Mesenchymal stem cell (in vitro differentiated cells and primary cell): Measurements from ENCODE around the gene FAM24A.

Experiments
- DNase-seq: peaks from one replicate; pipeline ENCODE4 v3.0.0-alpha.2; 2013
- H2AFZ ChIP-seq: one replicate; pipeline ENCODE4 v1.6.1; 2013; ENCODE audit warnings: low read depth, mild to moderate bottlenecking, control low read depth, inconsistent platforms, low read length, moderate library complexity
- H2AK5ac ChIP-seq: 2 replicates; pipeline ENCODE4 v1.6.1; 2013; ENCODE audit warnings: low read length, moderate library complexity, mild to moderate bottlenecking, inconsistent platforms; ENCODE audit not compliant: severe bottlenecking
- H2BK120ac ChIP-seq: one replicate; pipeline ENCODE4 v1.6.1; 2013; ENCODE audit warnings: low read depth, mild to moderate bottlenecking, inconsistent platforms, low read length, moderate library complexity
- H2BK12ac ChIP-seq, 2 experiments: one replicate each; pipeline ENCODE4 v1.6.1; 2013; ENCODE audit warnings: inconsistent platforms in 2 of 2, low read length in 2 of 2, mild to moderate bottlenecking in 2 of 2, moderate library complexity in 2 of 2, control low read depth in 1 of 2
- H2BK15ac ChIP-seq: one replicate; pipeline ENCODE4 v1.6.1; 2013; ENCODE audit warnings: mild to moderate bottlenecking, low read depth, inconsistent platforms; ENCODE audit not compliant: poor library complexity, severe bottlenecking
- H2BK5ac ChIP-seq: 2 replicates; pipeline ENCODE4 v1.6.1; 2013; ENCODE audit warnings: low read depth, mild to moderate bottlenecking, low read length, control low read depth, inconsistent platforms; ENCODE audit not compliant: poor library complexity, severe bottlenecking
- H3K14ac ChIP-seq, 2 experiments: one replicate each; pipeline ENCODE4 v1.6.1; 2013; ENCODE audit warnings: inconsistent platforms in 2 of 2, low read length in 2 of 2, control low read depth in 1 of 2, mild to moderate bottlenecking in 1 of 2, moderate library complexity in 1 of 2
- H3K18ac ChIP-seq, 2 experiments: one replicate each; pipeline ENCODE4 v1.6.1; 2013; ENCODE audit warnings: inconsistent platforms in 2 of 2, low read length in 2 of 2, control low read depth in 1 of 2, low read depth in 1 of 2, mild to moderate bottlenecking in 1 of 2
- H3K23ac ChIP-seq, 2 experiments: one replicate each; pipeline ENCODE4 v1.6.1; 2013; ENCODE audit warnings: inconsistent platforms in 2 of 2, low read length in 2 of 2, mild to moderate bottlenecking in 2 of 2, moderate library complexity in 2 of 2, control low read depth in 1 of 2
- H3K27ac ChIP-seq: 2 replicates; pipeline ENCODE4 v1.5.1; 2013; ENCODE audit warnings: mild to moderate bottlenecking, moderate library complexity, low read length, control low read depth, inconsistent platforms; ENCODE audit not compliant: poor library complexity, severe bottlenecking
- H3K27me3 ChIP-seq, 2 experiments: 2 replicates each; pipeline versions ENCODE4 v1.6.1 to v1.7.0; 2013; ENCODE audit warnings: low read length in 2 of 2, mild to moderate bottlenecking in 2 of 2, moderate library complexity in 2 of 2, control low read depth in 1 of 2, inconsistent platforms in 1 of 2; ENCODE audit not compliant: control insufficient read depth in 1 of 2, insufficient read depth in 1 of 2
- H3K36me3 ChIP-seq, 2 experiments: 2 replicates each; pipeline versions ENCODE4 v1.6.1 to v1.7.0; 2013; ENCODE audit warnings: low read length in 2 of 2, control low read depth in 1 of 2, inconsistent platforms in 1 of 2, low read depth in 1 of 2, mild to moderate bottlenecking in 1 of 2; ENCODE audit not compliant: insufficient read depth in 2 of 2, control insufficient read depth in 1 of 2
- H3K4ac ChIP-seq, 2 experiments: one replicate each; pipeline ENCODE4 v1.6.1; 2013; ENCODE audit warnings: inconsistent platforms in 2 of 2, low read length in 2 of 2, mild to moderate bottlenecking in 2 of 2, moderate library complexity in 2 of 2, control low read depth in 1 of 2, low read depth in 1 of 2
- H3K4me1 ChIP-seq: 2 replicates; pipeline ENCODE4 v1.6.1; 2013; ENCODE audit warnings: low read depth, low read length, control low read depth; ENCODE audit not compliant: control insufficient read depth, insufficient read depth
- H3K4me2 ChIP-seq: 2 replicates; pipeline ENCODE4 v1.6.1; 2013; ENCODE audit warnings: low read length, mild to moderate bottlenecking, inconsistent platforms; ENCODE audit not compliant: poor library complexity, severe bottlenecking
- H3K4me3 ChIP-seq, 2 experiments: 2 replicates each; pipeline versions ENCODE4 v1.5.1 to v1.7.0; 2013; ENCODE audit warnings: low read length in 2 of 2, mild to moderate bottlenecking in 2 of 2, control low read depth in 1 of 2, low read depth in 1 of 2; ENCODE audit not compliant: insufficient read depth in 1 of 2
- H3K79me1 ChIP-seq: replicated peaks from 2 replicates; pipeline ENCODE4 v1.6.1; 2013; ENCODE audit warnings: mild to moderate bottlenecking, control low read depth, low read length, inconsistent platforms; ENCODE audit not compliant: poor library complexity, severe bottlenecking
- H3K9ac ChIP-seq: 2 replicates; pipeline ENCODE4 v1.7.0; 2013; ENCODE audit warnings: mild to moderate bottlenecking, low read length, moderate library complexity
- H3K9me3 ChIP-seq: 2 replicates; pipeline ENCODE4 v1.7.0; 2013; ENCODE audit warnings: mild to moderate bottlenecking, low read length; ENCODE audit not compliant: control insufficient read depth
- H4K8ac ChIP-seq: one replicate; pipeline ENCODE4 v1.6.1; 2013; ENCODE audit warnings: inconsistent platforms, mild to moderate bottlenecking, low read length, moderate library complexity
- H4K91ac ChIP-seq: one replicate; pipeline ENCODE4 v1.6.1; 2013; ENCODE audit warnings: mild to moderate bottlenecking, low read length, inconsistent platforms
- WGBS: methylation state at CpG from one replicate; pipeline ENCODE4 v1.1.7; 2013; ENCODE audit warnings: mixed read lengths; 5-methylcytosine and 5-hydroxymethylcytosine counted together

Gene FAM24A

DNA sequence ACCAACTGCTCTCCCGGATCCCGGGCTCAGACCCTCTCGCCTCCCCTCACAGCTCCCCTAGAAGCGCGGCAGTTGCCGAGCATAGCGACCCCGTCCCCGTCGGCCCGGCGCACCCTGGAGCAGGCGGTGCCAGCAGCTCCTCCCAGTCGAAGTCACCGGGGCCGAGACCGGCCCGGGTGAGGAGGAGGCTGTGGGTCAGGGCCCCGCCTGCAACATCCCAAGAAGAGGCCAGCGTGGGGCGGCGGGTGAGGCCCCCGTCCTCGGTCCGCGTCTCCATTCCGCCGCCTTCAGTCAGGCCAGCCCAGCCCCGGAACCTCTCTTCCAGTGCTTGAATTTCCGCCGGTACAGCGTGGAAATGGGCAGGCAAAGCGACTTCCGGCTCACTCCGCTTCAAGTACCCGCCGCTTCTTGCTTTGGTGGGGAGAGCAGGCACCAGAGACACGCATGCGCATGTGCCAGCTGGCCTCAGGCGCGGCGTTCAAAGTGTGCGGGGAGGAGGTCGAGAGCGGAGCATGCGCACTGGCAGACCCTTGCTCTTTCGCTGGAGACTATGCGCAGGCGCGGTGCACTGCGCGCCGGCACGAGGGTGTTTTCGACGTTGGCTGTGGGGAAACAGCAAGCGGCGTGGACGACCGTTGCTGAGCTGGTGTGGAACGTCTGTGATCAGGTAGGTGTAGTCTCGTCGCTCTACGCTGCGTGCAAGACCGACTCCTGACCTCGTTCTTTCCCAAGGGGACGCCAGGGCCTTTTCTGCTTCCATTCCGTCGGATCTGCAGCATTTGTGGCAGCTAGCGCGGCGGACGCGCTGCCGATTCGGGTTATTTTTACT, 43.7 kb downstream of the FAM24A start, which contains the start of gene C10orf88:
Gene C10orf88 (minus strand): TSS at position 326 of the 829 bp plus-strand sequence. CDS start 49 bp downstream, at position 277.
- WGBS = 9% methylated on average over 76 of the region's 77 CpGs
- Histone ChIP-seq H3K4me1 (peaks cover 6% of the 10 kb centered on the region), H3K4ac (peak within 1 kb of the TSS; percentile 46 to 79), H2AK5ac (no peak within 1 kb of the TSS), H3K9ac (peak within 1 kb of the TSS; percentile 92), H2BK120ac (no peak within 1 kb of the TSS), H2BK5ac (no peak within 1 kb of the TSS), H2BK12ac (peak within 1 kb of the TSS; percentile 28 to 45), H3K23ac (peak within 1 kb of the TSS in 1 of 2 experiments; percentile 96), H3K27ac (peak within 1 kb of the TSS; percentile 52), H3K27me3 (no peaks in the 10 kb centered on the region), H3K14ac (peak within 1 kb of the TSS in 1 of 2 experiments; percentile 96), H3K4me3 (peak within 1 kb of the TSS; percentile 80 to 92), H3K9me3 (no peaks in the 10 kb centered on the region), H3K18ac (peak within 1 kb of the TSS; percentile 87 to 95), H4K91ac (peak within 1 kb of the TSS; percentile 88), H2AFZ (peak within 1 kb of the TSS; percentile 98), H3K79me1 (peaks cover 12% of the 10 kb centered on the region), H3K36me3 (peaks cover 0 to 27% of the 10 kb centered on the region in 2 experiments), H3K4me2 (peak within 1 kb of the TSS; percentile 82), H4K8ac (peak within 1 kb of the TSS; percentile 99), H2BK15ac (no peak within 1 kb of the TSS)
- peak; percentile 98 for DNase-seq

DNA sequence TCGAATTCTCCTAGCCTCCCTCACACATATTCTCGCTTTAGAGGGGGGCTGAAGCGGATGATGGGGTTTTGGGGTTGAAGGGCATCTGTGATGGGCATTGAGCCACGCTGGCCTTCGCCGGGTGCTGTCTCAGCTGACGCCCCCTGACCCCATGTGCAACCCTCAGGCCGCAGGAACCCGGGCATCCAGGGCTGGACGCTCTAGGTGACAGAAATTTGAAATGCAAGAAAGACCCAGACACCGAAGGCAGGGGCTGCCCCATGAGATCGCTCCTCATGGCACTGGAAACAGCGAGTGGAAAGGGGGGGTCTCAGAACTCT, 44.3 kb downstream of the FAM24A start:
- Histone ChIP-seq H2BK120ac (no peak overlapping the region), H3K36me3 (peaks cover 0 to 21% of the 10 kb centered on the region in 2 experiments), H2AFZ (peak overlapping the region; percentile 87), H3K4me3 (peak overlapping the region; percentile 47 to 92), H4K91ac (peak overlapping the region; percentile 80), H4K8ac (peak overlapping the region; percentile 99), H3K4ac (peak overlapping the region in 1 of 2 experiments; percentile 75), H3K79me1 (peaks cover 12% of the 10 kb centered on the region), H2BK15ac (no peak overlapping the region), H3K4me2 (peak overlapping the region; percentile 61), H3K23ac (no peak overlapping the region), H2AK5ac (no peak overlapping the region), H3K9ac (peak overlapping the region; percentile 92), H2BK5ac (no peak overlapping the region), H3K4me1 (peaks cover 6% of the 10 kb centered on the region), H3K27me3 (no peaks in the 10 kb centered on the region), H3K18ac (peak overlapping the region in 1 of 2 experiments; percentile 95), H2BK12ac (no peak overlapping the region), H3K14ac (no peak overlapping the region), H3K27ac (no peak overlapping the region), H3K9me3 (no peaks in the 10 kb centered on the region)
- 91% methylated on average over 13 of the region's 13 CpGs for WGBS
- no peak for DNase-seq

DNA sequence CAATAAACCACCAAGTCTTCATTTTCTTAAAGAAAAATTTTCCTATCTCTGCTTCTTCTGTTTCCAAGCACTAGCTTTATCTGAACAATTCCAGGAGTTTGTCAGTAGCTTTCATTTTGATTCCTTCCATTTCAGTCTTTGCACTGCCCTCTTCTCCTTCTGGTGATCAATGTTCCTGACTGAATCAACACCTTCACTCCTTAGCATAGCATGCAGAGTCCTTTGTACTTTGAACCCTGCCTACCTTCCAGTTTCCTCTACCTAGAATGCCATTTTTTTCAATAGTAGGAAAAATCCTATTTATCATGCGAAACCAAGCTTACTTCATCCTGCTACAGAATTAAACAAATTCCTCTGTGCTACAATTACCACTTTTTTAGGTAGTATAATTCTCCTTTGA, 45.5 kb downstream of the FAM24A start:
- Histone ChIP-seq H3K18ac (no peak overlapping the region), H2AK5ac (no peak overlapping the region), H2AFZ (no peak overlapping the region), H3K4me3 (no peak overlapping the region), H3K27ac (no peak overlapping the region), H2BK5ac (no peak overlapping the region), H3K9me3 (no peaks in the 10 kb centered on the region), H2BK15ac (no peak overlapping the region), H3K14ac (no peak overlapping the region), H3K23ac (no peak overlapping the region), H3K27me3 (no peaks in the 10 kb centered on the region), H2BK12ac (no peak overlapping the region), H3K4me2 (no peak overlapping the region), H3K79me1 (peaks cover 10% of the 10 kb centered on the region), H3K4me1 (peaks cover 6% of the 10 kb centered on the region), H3K36me3 (peaks cover 0 to 9% of the 10 kb centered on the region in 2 experiments), H3K4ac (no peak overlapping the region), H4K8ac (no peak overlapping the region), H3K9ac (no peak overlapping the region), H2BK120ac (no peak overlapping the region), H4K91ac (no peak overlapping the region)
- WGBS = 78% methylated on average over 1 of the region's 1 CpG
- DNase-seq = no peak

DNA sequence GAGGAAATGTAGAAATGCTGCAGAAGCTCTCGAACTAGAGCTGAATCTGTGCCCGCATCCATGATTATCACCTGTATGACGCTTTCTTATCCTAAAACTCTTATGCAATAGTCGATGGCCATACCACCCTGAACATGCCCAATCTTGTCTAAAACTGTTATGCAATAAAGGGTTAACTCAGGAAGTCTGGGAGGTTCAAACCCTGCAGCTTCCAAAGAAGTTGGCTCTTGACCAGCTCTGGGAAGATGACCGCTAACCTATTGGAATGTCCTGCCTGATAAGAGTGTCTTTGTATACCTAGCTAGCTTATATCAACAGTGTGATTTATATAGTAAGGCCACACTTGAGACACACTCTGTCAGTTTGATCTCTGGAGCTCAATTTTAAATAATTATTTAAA, 47.1 kb downstream of the FAM24A start:
- Histone ChIP-seq H3K27me3 (no peaks in the 10 kb centered on the region), H4K8ac (no peak overlapping the region), H3K4ac (no peak overlapping the region), H4K91ac (no peak overlapping the region), H3K36me3 (no peaks in the 10 kb centered on the region), H3K9me3 (no peaks in the 10 kb centered on the region), H3K4me2 (no peak overlapping the region), H3K4me1 (peaks cover 6% of the 10 kb centered on the region), H3K79me1 (peaks cover 6% of the 10 kb centered on the region), H3K4me3 (no peak overlapping the region), H3K23ac (no peak overlapping the region), H3K18ac (no peak overlapping the region), H2BK5ac (no peak overlapping the region), H3K14ac (no peak overlapping the region), H3K27ac (no peak overlapping the region), H2BK120ac (no peak overlapping the region), H3K9ac (no peak overlapping the region), H2BK15ac (no peak overlapping the region), H2BK12ac (no peak overlapping the region), H2AK5ac (no peak overlapping the region), H2AFZ (no peak overlapping the region)
- WGBS = 74% methylated on average over 4 of the region's 5 CpGs
- DNase-seq = no peak
